ENCODE measurements around the gene ATP2B3. TPM values are rescaled to one million over a fixed set of nuclear protein-coding genes. Genes with fewer than 3 reads are reported as not detected.

ATP2B3 gene
- total and polyA plus RNA-seq, 9 of the 15 experiments (the other 6 are each of a cell fraction or from before 2014, with no cell fraction given) = 0.04 TPM; not detected in 8

DNA sequence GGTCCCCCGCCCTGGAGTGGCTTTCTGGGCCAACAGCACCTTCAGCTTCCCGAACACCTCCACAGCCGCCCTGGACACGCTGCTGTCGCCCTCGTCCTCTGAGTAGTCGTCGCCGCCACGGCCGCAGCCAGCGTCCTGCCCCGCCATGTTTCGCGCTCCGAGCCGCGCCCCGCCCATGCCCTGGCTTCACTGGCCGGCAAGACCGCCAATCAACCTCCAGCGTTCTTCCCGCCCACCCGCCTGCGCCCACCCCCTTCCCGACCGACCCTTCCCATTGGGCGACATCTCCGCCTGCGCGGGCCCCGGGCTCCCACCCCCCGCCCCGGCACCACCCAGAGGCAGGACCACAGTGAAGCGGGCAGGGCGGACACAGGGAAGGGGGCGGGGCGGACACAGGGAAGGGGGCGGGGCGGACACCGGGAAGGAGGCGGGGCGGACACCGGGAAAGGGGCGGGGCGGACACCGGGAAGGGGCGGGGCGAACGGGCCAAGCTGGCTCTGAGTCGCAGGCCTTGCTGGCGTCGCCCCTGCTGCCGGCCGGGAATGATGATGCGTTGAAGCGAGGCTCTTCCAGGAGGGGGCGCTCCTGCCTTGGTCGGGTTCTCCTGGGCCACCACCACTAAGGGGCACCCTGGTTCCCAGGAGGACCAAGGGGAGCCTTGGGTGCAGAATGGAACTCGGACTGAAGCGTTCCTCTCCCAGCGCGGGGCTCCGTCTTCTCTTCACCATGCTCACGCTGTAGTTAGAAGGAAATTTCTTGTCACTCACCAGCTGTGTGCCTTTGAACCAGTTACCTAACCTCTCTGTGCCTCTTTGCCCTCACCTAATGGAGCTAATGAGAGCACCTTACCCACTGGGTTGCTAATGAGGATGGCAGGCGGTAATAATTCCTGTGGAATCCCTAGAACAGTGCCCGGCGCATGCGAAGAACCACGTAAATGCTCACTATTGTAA, 46.8 kb upstream of the ATP2B3 start, which contains the start of gene HAUS7 (continued):
- TF ChIP-seq MEF2A (IDR thresholded peaks at IDR 0.05; ENCODE audit: control insufficient read depth, low read depth, low read length) (no peak), TBL1XR1 (IDR thresholded peaks at IDR 0.05; ENCODE audit: low read length in 2 of 2) (no peak), NR3C1 (CRISPR knock-in tag; IDR thresholded peaks at IDR 0.05) (no peak), TFAM (CRISPR knock-in tag; conservative IDR thresholded peaks at IDR 0.05) (no peak), EHMT2 (IDR thresholded peaks at IDR 0.05) (no peak), ARHGAP35 (IDR thresholded peaks at IDR 0.05; ENCODE audit: partially characterized antibody) (no peak), TCF3 (CRISPR knock-in tag; IDR thresholded peaks at IDR 0.05) (no peak), CXXC5 (CRISPR knock-in tag; IDR thresholded peaks at IDR 0.05) (peak; percentile 69; the same call in 1 of the 2 replicates), DPF2 (IDR thresholded peaks at IDR 0.05) (0 out of 2 replicates have a peak, but pooled peaks have one; percentile 18), OTX1 (CRISPR knock-in tag; IDR thresholded peaks at IDR 0.05) (no peak), NR2C2 (CRISPR knock-in tag; IDR thresholded peaks at IDR 0.05) (no peak), NR2C2 (tag; IDR thresholded peaks at IDR 0.05) (no peak), ZNF174 (CRISPR knock-in tag; IDR thresholded peaks at IDR 0.05) (no peak), EP400 (IDR thresholded peaks at IDR 0.05) (peak; percentile 88), ZFX (CRISPR knock-in tag; IDR thresholded peaks at IDR 0.05) (no peak; the same call in 1 of the 2 replicates), ZNF212 (CRISPR knock-in tag; IDR thresholded peaks at IDR 0.05) (no peak)
- TF ChIP-seq, protein P1, sequence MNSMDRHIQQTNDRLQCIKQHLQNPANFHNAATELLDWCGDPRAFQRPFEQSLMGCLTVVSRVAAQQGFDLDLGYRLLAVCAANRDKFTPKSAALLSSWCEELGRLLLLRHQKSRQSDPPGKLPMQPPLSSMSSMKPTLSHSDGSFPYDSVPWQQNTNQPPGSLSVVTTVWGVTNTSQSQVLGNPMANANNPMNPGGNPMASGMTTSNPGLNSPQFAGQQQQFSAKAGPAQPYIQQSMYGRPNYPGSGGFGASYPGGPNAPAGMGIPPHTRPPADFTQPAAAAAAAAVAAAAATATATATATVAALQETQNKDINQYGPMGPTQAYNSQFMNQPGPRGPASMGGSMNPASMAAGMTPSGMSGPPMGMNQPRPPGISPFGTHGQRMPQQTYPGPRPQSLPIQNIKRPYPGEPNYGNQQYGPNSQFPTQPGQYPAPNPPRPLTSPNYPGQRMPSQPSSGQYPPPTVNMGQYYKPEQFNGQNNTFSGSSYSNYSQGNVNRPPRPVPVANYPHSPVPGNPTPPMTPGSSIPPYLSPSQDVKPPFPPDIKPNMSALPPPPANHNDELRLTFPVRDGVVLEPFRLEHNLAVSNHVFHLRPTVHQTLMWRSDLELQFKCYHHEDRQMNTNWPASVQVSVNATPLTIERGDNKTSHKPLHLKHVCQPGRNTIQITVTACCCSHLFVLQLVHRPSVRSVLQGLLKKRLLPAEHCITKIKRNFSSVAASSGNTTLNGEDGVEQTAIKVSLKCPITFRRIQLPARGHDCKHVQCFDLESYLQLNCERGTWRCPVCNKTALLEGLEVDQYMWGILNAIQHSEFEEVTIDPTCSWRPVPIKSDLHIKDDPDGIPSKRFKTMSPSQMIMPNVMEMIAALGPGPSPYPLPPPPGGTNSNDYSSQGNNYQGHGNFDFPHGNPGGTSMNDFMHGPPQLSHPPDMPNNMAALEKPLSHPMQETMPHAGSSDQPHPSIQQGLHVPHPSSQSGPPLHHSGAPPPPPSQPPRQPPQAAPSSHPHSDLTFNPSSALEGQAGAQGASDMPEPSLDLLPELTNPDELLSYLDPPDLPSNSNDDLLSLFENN (IDR thresholded peaks at IDR 0.05; ENCODE audit: low read depth in 2 of 2, low read length in 2 of 2) = no peak
- TF ChIP-seq, protein P2, sequence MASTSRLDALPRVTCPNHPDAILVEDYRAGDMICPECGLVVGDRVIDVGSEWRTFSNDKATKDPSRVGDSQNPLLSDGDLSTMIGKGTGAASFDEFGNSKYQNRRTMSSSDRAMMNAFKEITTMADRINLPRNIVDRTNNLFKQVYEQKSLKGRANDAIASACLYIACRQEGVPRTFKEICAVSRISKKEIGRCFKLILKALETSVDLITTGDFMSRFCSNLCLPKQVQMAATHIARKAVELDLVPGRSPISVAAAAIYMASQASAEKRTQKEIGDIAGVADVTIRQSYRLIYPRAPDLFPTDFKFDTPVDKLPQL (IDR thresholded peaks at IDR 0.05; ENCODE audit: extremely low read depth, insufficient read length) = no peak
- TF ChIP-seq, protein P3, sequence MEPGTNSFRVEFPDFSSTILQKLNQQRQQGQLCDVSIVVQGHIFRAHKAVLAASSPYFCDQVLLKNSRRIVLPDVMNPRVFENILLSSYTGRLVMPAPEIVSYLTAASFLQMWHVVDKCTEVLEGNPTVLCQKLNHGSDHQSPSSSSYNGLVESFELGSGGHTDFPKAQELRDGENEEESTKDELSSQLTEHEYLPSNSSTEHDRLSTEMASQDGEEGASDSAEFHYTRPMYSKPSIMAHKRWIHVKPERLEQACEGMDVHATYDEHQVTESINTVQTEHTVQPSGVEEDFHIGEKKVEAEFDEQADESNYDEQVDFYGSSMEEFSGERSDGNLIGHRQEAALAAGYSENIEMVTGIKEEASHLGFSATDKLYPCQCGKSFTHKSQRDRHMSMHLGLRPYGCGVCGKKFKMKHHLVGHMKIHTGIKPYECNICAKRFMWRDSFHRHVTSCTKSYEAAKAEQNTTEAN (CRISPR knock-in tag; IDR thresholded peaks at IDR 0.05) = no peak
- TF ChIP-seq, protein P4, sequence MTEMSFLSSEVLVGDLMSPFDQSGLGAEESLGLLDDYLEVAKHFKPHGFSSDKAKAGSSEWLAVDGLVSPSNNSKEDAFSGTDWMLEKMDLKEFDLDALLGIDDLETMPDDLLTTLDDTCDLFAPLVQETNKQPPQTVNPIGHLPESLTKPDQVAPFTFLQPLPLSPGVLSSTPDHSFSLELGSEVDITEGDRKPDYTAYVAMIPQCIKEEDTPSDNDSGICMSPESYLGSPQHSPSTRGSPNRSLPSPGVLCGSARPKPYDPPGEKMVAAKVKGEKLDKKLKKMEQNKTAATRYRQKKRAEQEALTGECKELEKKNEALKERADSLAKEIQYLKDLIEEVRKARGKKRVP (CRISPR knock-in tag; IDR thresholded peaks at IDR 0.05) = no peak
- TF ChIP-seq, protein P5, sequence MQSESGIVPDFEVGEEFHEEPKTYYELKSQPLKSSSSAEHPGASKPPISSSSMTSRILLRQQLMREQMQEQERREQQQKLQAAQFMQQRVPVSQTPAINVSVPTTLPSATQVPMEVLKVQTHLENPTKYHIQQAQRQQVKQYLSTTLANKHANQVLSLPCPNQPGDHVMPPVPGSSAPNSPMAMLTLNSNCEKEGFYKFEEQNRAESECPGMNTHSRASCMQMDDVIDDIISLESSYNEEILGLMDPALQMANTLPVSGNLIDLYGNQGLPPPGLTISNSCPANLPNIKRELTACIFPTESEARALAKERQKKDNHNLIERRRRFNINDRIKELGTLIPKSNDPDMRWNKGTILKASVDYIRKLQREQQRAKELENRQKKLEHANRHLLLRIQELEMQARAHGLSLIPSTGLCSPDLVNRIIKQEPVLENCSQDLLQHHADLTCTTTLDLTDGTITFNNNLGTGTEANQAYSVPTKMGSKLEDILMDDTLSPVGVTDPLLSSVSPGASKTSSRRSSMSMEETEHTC (IDR thresholded peaks at IDR 0.05) = no peak

Measured in K562 (cell line).